ENCODE results near the gene CPED1.

Gene CPED1

DNA sequence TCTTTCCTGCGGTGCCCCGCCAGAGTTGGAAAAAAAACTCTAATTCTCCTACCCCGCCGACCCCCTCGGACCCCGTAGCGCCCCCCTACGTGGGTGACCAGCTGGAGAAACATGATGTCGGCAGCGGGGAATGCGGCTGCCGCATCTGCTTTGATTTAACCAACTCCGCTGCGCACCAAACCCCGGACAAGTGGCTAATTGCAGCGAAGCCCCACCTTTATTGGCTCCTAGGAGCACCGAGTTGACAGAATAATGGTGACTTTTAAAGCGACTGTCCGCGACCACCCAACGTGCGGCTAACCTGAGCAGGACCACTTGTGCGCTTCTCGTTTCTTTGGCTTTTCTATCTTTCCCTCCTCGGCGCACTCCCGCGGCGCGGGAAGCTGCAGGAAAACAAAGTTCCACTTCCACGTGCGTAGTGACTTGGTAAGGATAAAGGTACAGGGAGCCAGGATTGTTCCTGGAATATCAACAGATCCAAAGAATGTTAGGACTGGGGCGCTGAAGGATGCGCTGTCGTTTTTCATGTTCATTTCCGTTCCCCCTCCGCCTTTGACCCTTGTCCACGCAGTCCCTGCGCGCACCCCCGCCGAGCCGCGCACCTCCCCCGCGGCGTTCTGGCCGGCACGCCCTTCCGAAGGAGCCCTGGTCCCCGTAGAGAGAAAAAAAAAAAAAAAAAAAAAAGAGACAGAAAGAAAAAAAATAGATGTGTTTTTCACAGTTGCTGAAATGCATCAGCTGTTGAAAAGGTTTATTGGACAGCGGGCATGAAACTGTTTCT, 341.7 kb downstream of the CPED1 start:
- H3K4me3 ChIP-seq (ENCODE audit: insufficient read depth, low read depth, low read length, poor library complexity, severe bottlenecking) = no peak overlapping the region
- no peak for DNase-seq
- peaks cover 8% of the 10 kb centered on the region for H3K27me3 ChIP-seq (replicated peaks; ENCODE audit: control insufficient read depth, insufficient read depth, low read length, poor library complexity, severe bottlenecking)
- no peaks in the 10 kb centered on the region for H3K9me3 ChIP-seq (ENCODE audit: control insufficient read depth, low read length)
- H3K36me3 ChIP-seq (ENCODE audit: control insufficient read depth, insufficient read depth, low read length) = no peaks in the 10 kb centered on the region
- H3K27ac ChIP-seq (ENCODE audit: insufficient read depth, low read length, poor library complexity, severe bottlenecking) = no peak overlapping the region
- H3K4me1 ChIP-seq (ENCODE audit: control insufficient read depth, insufficient read depth, low read length, poor library complexity, severe bottlenecking) = peaks cover 13% of the 10 kb centered on the region

GRCh38 chr7:121331048-121331447, 342.5 kb downstream of the CPED1 start:
- Histone ChIP-seq H3K36me3 (ENCODE audit: control insufficient read depth, insufficient read depth, low read length) (no peaks in the 10 kb centered on the region), H3K9me3 (ENCODE audit: control insufficient read depth, low read length) (no peaks in the 10 kb centered on the region), H3K4me1 (ENCODE audit: control insufficient read depth, insufficient read depth, low read length, poor library complexity, severe bottlenecking) (peaks cover 13% of the 10 kb centered on the region), H3K27me3 (replicated peaks; ENCODE audit: control insufficient read depth, insufficient read depth, low read length, poor library complexity, severe bottlenecking) (peaks cover 8% of the 10 kb centered on the region), H3K4me3 (ENCODE audit: insufficient read depth, low read depth, low read length, poor library complexity, severe bottlenecking) (no peak overlapping the region), H3K27ac (ENCODE audit: insufficient read depth, low read length, poor library complexity, severe bottlenecking) (no peak overlapping the region)
- no peak for DNase-seq

DNA sequence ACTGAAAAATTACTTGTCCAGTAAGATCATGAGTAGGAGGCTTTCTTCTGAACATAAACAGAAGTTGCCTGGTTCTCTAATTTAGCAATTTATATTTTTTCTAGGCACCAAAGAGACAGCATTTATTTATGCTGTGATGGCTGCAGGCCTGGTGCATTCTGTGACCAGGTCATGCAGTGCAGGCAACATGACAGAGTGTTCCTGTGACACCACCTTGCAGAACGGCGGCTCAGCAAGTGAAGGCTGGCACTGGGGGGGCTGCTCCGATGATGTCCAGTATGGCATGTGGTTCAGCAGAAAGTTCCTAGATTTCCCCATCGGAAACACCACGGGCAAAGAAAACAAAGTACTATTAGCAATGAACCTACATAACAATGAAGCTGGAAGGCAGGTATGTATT, 343.1 kb downstream of the CPED1 start:
- Histone ChIP-seq H3K4me1 (ENCODE audit: control insufficient read depth, insufficient read depth, low read length, poor library complexity, severe bottlenecking) (peaks cover 13% of the 10 kb centered on the region), H3K9me3 (ENCODE audit: control insufficient read depth, low read length) (no peaks in the 10 kb centered on the region), H3K27ac (ENCODE audit: insufficient read depth, low read length, poor library complexity, severe bottlenecking) (no peak overlapping the region), H3K36me3 (ENCODE audit: control insufficient read depth, insufficient read depth, low read length) (no peaks in the 10 kb centered on the region), H3K27me3 (replicated peaks; ENCODE audit: control insufficient read depth, insufficient read depth, low read length, poor library complexity, severe bottlenecking) (peaks cover 5% of the 10 kb centered on the region), H3K4me3 (ENCODE audit: insufficient read depth, low read depth, low read length, poor library complexity, severe bottlenecking) (no peak overlapping the region)
- DNase-seq = no peak

GRCh38 chr7:121334376-121334775, 345.9 kb downstream of the CPED1 start:
- DNase-seq = no peak
- Histone ChIP-seq H3K27me3 (replicated peaks; ENCODE audit: control insufficient read depth, insufficient read depth, low read length, poor library complexity, severe bottlenecking) (no peaks in the 10 kb centered on the region), H3K9me3 (ENCODE audit: control insufficient read depth, low read length) (no peaks in the 10 kb centered on the region), H3K4me1 (ENCODE audit: control insufficient read depth, insufficient read depth, low read length, poor library complexity, severe bottlenecking) (peaks cover 12% of the 10 kb centered on the region), H3K4me3 (ENCODE audit: insufficient read depth, low read depth, low read length, poor library complexity, severe bottlenecking) (no peak overlapping the region), H3K27ac (ENCODE audit: insufficient read depth, low read length, poor library complexity, severe bottlenecking) (no peak overlapping the region), H3K36me3 (ENCODE audit: control insufficient read depth, insufficient read depth, low read length) (no peaks in the 10 kb centered on the region)

GRCh38 chr7:121334875-121335648, 346.6 kb downstream of the CPED1 start:
- Histone ChIP-seq H3K27ac (ENCODE audit: insufficient read depth, low read length, poor library complexity, severe bottlenecking) (no peak overlapping the region), H3K9me3 (ENCODE audit: control insufficient read depth, low read length) (no peaks in the 10 kb centered on the region), H3K36me3 (ENCODE audit: control insufficient read depth, insufficient read depth, low read length) (no peaks in the 10 kb centered on the region), H3K4me3 (ENCODE audit: insufficient read depth, low read depth, low read length, poor library complexity, severe bottlenecking) (no peak overlapping the region), H3K27me3 (replicated peaks; ENCODE audit: control insufficient read depth, insufficient read depth, low read length, poor library complexity, severe bottlenecking) (no peaks in the 10 kb centered on the region), H3K4me1 (ENCODE audit: control insufficient read depth, insufficient read depth, low read length, poor library complexity, severe bottlenecking) (peaks cover 5% of the 10 kb centered on the region)
- no peak for DNase-seq

DNA sequence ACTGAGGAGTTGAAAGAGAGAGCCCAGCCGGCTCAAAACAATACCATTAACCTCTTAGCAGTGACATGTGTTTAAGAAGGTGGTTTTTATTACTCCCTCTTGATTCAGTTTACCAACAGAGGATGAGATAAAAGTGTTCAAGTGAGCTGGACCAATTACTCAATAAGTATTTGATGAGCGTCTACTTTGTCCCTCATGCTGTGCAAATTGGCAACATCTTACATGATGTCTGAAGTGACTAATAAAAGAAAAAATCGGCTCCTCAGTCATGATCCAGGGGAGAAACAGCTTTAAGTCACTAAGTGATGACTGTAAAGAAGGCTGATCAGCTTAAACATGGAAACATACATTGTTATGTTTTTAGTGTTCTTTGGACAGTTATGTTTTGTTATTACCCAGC, 348.1 kb downstream of the CPED1 start:
- no peaks in the 10 kb centered on the region for H3K27me3 ChIP-seq (replicated peaks; ENCODE audit: control insufficient read depth, insufficient read depth, low read length, poor library complexity, severe bottlenecking)
- H3K9me3 ChIP-seq (ENCODE audit: control insufficient read depth, low read length) = no peaks in the 10 kb centered on the region
- no peaks in the 10 kb centered on the region for H3K4me1 ChIP-seq (ENCODE audit: control insufficient read depth, insufficient read depth, low read length, poor library complexity, severe bottlenecking)
- H3K27ac ChIP-seq (ENCODE audit: insufficient read depth, low read length, poor library complexity, severe bottlenecking) = no peak overlapping the region
- no peak overlapping the region for H3K4me3 ChIP-seq (ENCODE audit: insufficient read depth, low read depth, low read length, poor library complexity, severe bottlenecking)
- no peaks in the 10 kb centered on the region for H3K36me3 ChIP-seq (ENCODE audit: control insufficient read depth, insufficient read depth, low read length)
- no peak for DNase-seq

DNA sequence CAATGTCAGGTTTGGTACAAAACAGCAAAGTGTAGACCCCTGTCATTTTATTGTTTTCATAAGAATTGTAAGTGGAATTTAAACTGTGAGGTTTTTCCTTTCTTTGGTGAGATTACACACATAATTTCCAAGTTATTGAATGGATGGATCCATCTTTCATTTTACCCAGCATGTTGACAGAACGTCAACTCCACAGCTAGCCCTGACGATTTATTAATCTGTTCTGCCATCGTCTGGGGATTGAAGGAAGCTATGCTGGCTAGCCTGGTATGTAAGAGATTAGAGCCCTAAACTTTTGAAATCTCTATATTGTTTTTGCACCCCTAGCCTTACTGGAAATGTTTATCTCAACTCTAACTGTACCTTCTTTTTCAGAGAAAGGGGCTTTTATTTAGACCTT, 348.9 kb downstream of the CPED1 start:
- Histone ChIP-seq H3K27me3 (replicated peaks; ENCODE audit: control insufficient read depth, insufficient read depth, low read length, poor library complexity, severe bottlenecking) (no peaks in the 10 kb centered on the region), H3K36me3 (ENCODE audit: control insufficient read depth, insufficient read depth, low read length) (no peaks in the 10 kb centered on the region), H3K27ac (ENCODE audit: insufficient read depth, low read length, poor library complexity, severe bottlenecking) (no peak overlapping the region), H3K9me3 (ENCODE audit: control insufficient read depth, low read length) (no peaks in the 10 kb centered on the region), H3K4me1 (ENCODE audit: control insufficient read depth, insufficient read depth, low read length, poor library complexity, severe bottlenecking) (no peaks in the 10 kb centered on the region), H3K4me3 (ENCODE audit: insufficient read depth, low read depth, low read length, poor library complexity, severe bottlenecking) (no peak overlapping the region)
- no peak for DNase-seq

- Histone ChIP-seq H3K36me3 (ENCODE audit: control insufficient read depth, insufficient read depth, low read length) (no peaks in the 10 kb centered on the region), H3K9me3 (ENCODE audit: control insufficient read depth, low read length) (no peaks in the 10 kb centered on the region), H3K4me1 (ENCODE audit: control insufficient read depth, insufficient read depth, low read length, poor library complexity, severe bottlenecking) (no peaks in the 10 kb centered on the region), H3K27me3 (replicated peaks; ENCODE audit: control insufficient read depth, insufficient read depth, low read length, poor library complexity, severe bottlenecking) (no peaks in the 10 kb centered on the region), H3K4me3 (ENCODE audit: insufficient read depth, low read depth, low read length, poor library complexity, severe bottlenecking) (no peak overlapping the region), H3K27ac (ENCODE audit: insufficient read depth, low read length, poor library complexity, severe bottlenecking) (no peak overlapping the region)
- no peak for DNase-seq
Measured at GRCh38 chr7:121339082-121339481, 350.6 kb downstream of the CPED1 start.

- H3K27ac ChIP-seq (ENCODE audit: insufficient read depth, low read length, poor library complexity, severe bottlenecking) = no peak overlapping the region
- H3K36me3 ChIP-seq (ENCODE audit: control insufficient read depth, insufficient read depth, low read length) = no peaks in the 10 kb centered on the region
- H3K4me1 ChIP-seq (ENCODE audit: control insufficient read depth, insufficient read depth, low read length, poor library complexity, severe bottlenecking) = no peaks in the 10 kb centered on the region
- no peak for DNase-seq
- H3K27me3 ChIP-seq (replicated peaks; ENCODE audit: control insufficient read depth, insufficient read depth, low read length, poor library complexity, severe bottlenecking) = no peaks in the 10 kb centered on the region
- no peak overlapping the region for H3K4me3 ChIP-seq (ENCODE audit: insufficient read depth, low read depth, low read length, poor library complexity, severe bottlenecking)
- no peaks in the 10 kb centered on the region for H3K9me3 ChIP-seq (ENCODE audit: control insufficient read depth, low read length)
Measured at GRCh38 chr7:121341933-121342332, 353.4 kb downstream of the CPED1 start.

DNA sequence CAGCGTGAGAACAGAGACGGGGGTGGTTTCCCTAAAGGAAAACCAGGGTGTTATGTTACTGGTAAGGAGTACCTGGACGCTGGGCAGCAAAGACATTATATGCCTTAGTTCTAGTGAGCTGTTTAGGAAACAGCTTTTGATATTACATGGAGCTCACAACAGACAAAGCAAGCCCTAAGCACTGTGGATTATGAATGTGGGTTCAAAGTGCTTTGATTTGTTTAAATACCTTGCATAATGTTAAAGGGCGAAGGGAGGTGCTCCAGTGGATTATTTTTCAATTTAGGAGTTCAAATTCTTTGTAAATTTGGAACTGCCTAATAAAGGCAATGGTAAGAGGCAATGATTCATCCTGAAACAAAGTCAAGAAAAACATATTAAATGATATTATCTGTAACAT, 354.1 kb downstream of the CPED1 start:
- no peak for DNase-seq

More for the DNA sequence above, 354.1 kb downstream of the CPED1 start:
- H3K4me1 ChIP-seq (ENCODE audit: control insufficient read depth, insufficient read depth, low read length, poor library complexity, severe bottlenecking) = no peaks in the 10 kb centered on the region
- H3K27me3 ChIP-seq (replicated peaks; ENCODE audit: control insufficient read depth, insufficient read depth, low read length, poor library complexity, severe bottlenecking) = no peaks in the 10 kb centered on the region
- no peak overlapping the region for H3K27ac ChIP-seq (ENCODE audit: insufficient read depth, low read length, poor library complexity, severe bottlenecking)
- no peak overlapping the region for H3K4me3 ChIP-seq (ENCODE audit: insufficient read depth, low read depth, low read length, poor library complexity, severe bottlenecking)
- H3K36me3 ChIP-seq (ENCODE audit: control insufficient read depth, insufficient read depth, low read length) = no peaks in the 10 kb centered on the region
- H3K9me3 ChIP-seq (ENCODE audit: control insufficient read depth, low read length) = no peaks in the 10 kb centered on the region
